Lower leg skin (tissue), 3 donors: ENCODE data around the gene GSTA1.
"Not testable (repeated sequence)": the region's sequence is repeated elsewhere in the genome, so short reads cannot be mapped to it uniquely, and the experiment has no call there.

Experiments
- POLR2A ChIP-seq, 2 donors: fragments of 450-650 bp; IDR thresholded peaks; one replicate each; pipeline ENCODE4 v1.6.1; 2016 to 2017; ENCODE audit warnings: antibody characterized with exemption in 2 of 2, mild to moderate bottlenecking in 1 of 2, moderate library complexity in 1 of 2
- TF ChIP-seq, protein P1 (sequence below), 3 donors: fragments of 450-650 bp; IDR thresholded peaks; one replicate each; pipeline ENCODE4 v1.5.1; 2016; ENCODE audit warnings: antibody characterized with exemption in 3 of 3, mild to moderate bottlenecking in 3 of 3, moderate library complexity in 2 of 3

DNA sequence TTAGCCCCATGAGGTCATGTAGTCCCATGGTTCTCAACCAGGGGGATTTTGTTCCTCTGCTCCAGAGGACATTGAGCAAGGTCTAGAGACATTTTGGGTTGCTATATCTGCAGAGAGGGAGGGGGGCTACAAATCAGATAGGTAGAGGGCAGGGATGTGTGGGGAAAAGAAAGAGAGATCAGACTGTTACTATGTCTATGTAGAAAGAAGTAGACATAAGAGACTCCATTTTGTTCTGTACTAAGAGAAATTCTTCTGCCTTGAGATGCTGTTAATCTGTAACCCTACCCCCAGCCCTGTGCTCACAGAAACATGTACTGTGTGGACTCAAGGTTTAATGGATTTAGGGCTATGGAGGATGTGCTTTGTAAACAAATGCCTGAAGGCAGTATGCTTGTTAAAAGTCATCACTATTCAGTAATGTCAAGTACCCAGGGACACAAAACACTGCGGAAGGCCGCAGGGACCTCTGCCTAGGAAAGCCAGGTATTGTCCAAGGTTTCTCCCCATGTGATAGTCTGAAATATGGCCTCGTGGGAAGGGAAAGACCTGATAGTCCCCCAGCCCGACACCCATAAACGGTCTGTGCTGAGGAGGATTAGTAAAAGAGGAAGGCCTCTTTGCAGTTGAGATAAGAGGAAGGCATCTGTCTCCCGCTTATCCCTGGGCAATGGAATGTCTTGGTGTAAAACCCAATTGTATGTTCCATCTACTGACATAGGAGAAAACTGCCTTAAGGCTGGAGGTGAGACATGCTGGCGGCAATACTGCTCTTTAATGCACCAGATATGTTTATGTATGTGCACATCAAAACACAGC, 41.7 kb downstream of the GSTA1 start:
- TF ChIP-seq, protein P1, sequence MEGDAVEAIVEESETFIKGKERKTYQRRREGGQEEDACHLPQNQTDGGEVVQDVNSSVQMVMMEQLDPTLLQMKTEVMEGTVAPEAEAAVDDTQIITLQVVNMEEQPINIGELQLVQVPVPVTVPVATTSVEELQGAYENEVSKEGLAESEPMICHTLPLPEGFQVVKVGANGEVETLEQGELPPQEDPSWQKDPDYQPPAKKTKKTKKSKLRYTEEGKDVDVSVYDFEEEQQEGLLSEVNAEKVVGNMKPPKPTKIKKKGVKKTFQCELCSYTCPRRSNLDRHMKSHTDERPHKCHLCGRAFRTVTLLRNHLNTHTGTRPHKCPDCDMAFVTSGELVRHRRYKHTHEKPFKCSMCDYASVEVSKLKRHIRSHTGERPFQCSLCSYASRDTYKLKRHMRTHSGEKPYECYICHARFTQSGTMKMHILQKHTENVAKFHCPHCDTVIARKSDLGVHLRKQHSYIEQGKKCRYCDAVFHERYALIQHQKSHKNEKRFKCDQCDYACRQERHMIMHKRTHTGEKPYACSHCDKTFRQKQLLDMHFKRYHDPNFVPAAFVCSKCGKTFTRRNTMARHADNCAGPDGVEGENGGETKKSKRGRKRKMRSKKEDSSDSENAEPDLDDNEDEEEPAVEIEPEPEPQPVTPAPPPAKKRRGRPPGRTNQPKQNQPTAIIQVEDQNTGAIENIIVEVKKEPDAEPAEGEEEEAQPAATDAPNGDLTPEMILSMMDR (IDR thresholded peaks at IDR 0.05): not testable (repeated sequence)
- TF ChIP-seq POLR2A (IDR thresholded peaks at IDR 0.05): not testable (repeated sequence)
